Dendritic cell treated with granulocyte-macrophage colony-stimulating factor and Interleukin-4, amounts not matched to agents 40 ng/mL and 50 ng/mL, for 4 days (primary cell): ENCODE results near the gene SNTG2.
"Not testable (repeated sequence)": the region's sequence is repeated elsewhere in the genome, so short reads cannot be mapped to it uniquely, and the experiment has no call there.

Experiments used
- H3K27ac Mint-ChIP-seq: one replicate; pipeline ENCODE4 v1.8.0; 2022; ENCODE audit warnings: mild to moderate bottlenecking, mixed read lengths
- H3K27me3 Mint-ChIP-seq: one replicate; pipeline ENCODE4 v1.8.0; 2022; ENCODE audit warnings: mild to moderate bottlenecking, mixed read lengths
- H3K36me3 Mint-ChIP-seq: one replicate; pipeline ENCODE4 v1.8.0; 2022; ENCODE audit warnings: low read depth, mixed read lengths
- H3K4me1 Mint-ChIP-seq: one replicate; pipeline ENCODE4 v1.8.0; 2022; ENCODE audit warnings: low read depth, mixed read lengths
- H3K4me3 Mint-ChIP-seq: one replicate; pipeline ENCODE4 v1.8.0; 2022; ENCODE audit warnings: mild to moderate bottlenecking, moderate library complexity, mixed read lengths
- H3K9me3 Mint-ChIP-seq: one replicate; pipeline ENCODE4 v1.8.0; 2022; ENCODE audit warnings: mixed read lengths
- intact Hi-C: fragments of 100-400 bp; cut with micrococcal nuclease; formaldehyde crosslinking; loops from one replicate; pipeline ENCODE4 v1.15.0; 2022

Gene SNTG2

GRCh38 chr2:1374287-1374686, 423.6 kb downstream of the SNTG2 start:
- no peak overlapping the region for H3K27ac Mint-ChIP-seq
- no peaks in the 10 kb centered on the region for H3K36me3 Mint-ChIP-seq
- H3K4me3 Mint-ChIP-seq: no peak overlapping the region
- intact Hi-C loops: no loop called here
- H3K27me3 Mint-ChIP-seq: peaks cover 12% of the 10 kb centered on the region
- H3K4me1 Mint-ChIP-seq: no peaks in the 10 kb centered on the region
- no peaks in the 10 kb centered on the region for H3K9me3 Mint-ChIP-seq

GRCh38 chr2:1375794-1376193, 425.1 kb downstream of the SNTG2 start:
- no peaks in the 10 kb centered on the region for H3K9me3 Mint-ChIP-seq
- H3K36me3 Mint-ChIP-seq: no peaks in the 10 kb centered on the region
- H3K27me3 Mint-ChIP-seq: peaks cover 10% of the 10 kb centered on the region
- intact Hi-C loops: no loop called here
- no peaks in the 10 kb centered on the region for H3K4me1 Mint-ChIP-seq
- no peak overlapping the region for H3K27ac Mint-ChIP-seq
- no peak overlapping the region for H3K4me3 Mint-ChIP-seq

GRCh38 chr2:1377473-1377872, 426.8 kb downstream of the SNTG2 start:
- H3K27me3 Mint-ChIP-seq: peaks cover 7% of the 10 kb centered on the region
- no peaks in the 10 kb centered on the region for H3K4me1 Mint-ChIP-seq
- no peaks in the 10 kb centered on the region for H3K36me3 Mint-ChIP-seq
- H3K4me3 Mint-ChIP-seq: no peak overlapping the region
- H3K9me3 Mint-ChIP-seq: no peaks in the 10 kb centered on the region
- no peak overlapping the region for H3K27ac Mint-ChIP-seq
- intact Hi-C loops: no loop called here

GRCh38 chr2:1378456-1379150, 428.0 kb downstream of the SNTG2 start:
- intact Hi-C loops: no loop called here
- Mint-ChIP-seq H3K27me3 (peaks cover 7% of the 10 kb centered on the region), H3K9me3 (no peaks in the 10 kb centered on the region), H3K4me1 (no peaks in the 10 kb centered on the region), H3K36me3 (no peaks in the 10 kb centered on the region), H3K27ac (no peak overlapping the region), H3K4me3 (no peak overlapping the region)

GRCh38 chr2:1381644-1382043, 431.0 kb downstream of the SNTG2 start:
- Mint-ChIP-seq H3K4me3 (no peak overlapping the region), H3K9me3 (no peaks in the 10 kb centered on the region), H3K27ac (no peak overlapping the region), H3K27me3 (peaks cover 3% of the 10 kb centered on the region), H3K4me1 (no peaks in the 10 kb centered on the region), H3K36me3 (no peaks in the 10 kb centered on the region)
- intact Hi-C loops: no loop called here

GRCh38 chr2:1387954-1388725, 437.5 kb downstream of the SNTG2 start:
- H3K4me3 Mint-ChIP-seq, intact Hi-C loops, H3K4me1 Mint-ChIP-seq, H3K27me3 Mint-ChIP-seq, H3K36me3 Mint-ChIP-seq, H3K9me3 Mint-ChIP-seq, H3K27ac Mint-ChIP-seq: not testable (repeated sequence)

- intact Hi-C loops, H3K36me3 Mint-ChIP-seq, H3K4me3 Mint-ChIP-seq, H3K4me1 Mint-ChIP-seq, H3K27ac Mint-ChIP-seq, H3K9me3 Mint-ChIP-seq: not testable (repeated sequence)
- peaks cover 12% of the 10 kb centered on the region for H3K27me3 Mint-ChIP-seq
Measured at GRCh38 chr2:1390118-1390517, 439.5 kb downstream of the SNTG2 start.

GRCh38 chr2:1393321-1393720, 442.7 kb downstream of the SNTG2 start:
- Mint-ChIP-seq H3K27me3 (peaks cover 26% of the 10 kb centered on the region), H3K4me3 (no peak overlapping the region), H3K27ac (no peak overlapping the region), H3K4me1 (peaks cover 9% of the 10 kb centered on the region), H3K36me3 (no peaks in the 10 kb centered on the region), H3K9me3 (peaks cover 15% of the 10 kb centered on the region)
- intact Hi-C loops: no loop called here

- intact Hi-C loops: no loop called here
- peaks cover 25% of the 10 kb centered on the region for H3K4me1 Mint-ChIP-seq
- peaks cover 27% of the 10 kb centered on the region for H3K27me3 Mint-ChIP-seq
- no peaks in the 10 kb centered on the region for H3K36me3 Mint-ChIP-seq
- H3K9me3 Mint-ChIP-seq: peaks cover 15% of the 10 kb centered on the region
- no peak overlapping the region for H3K4me3 Mint-ChIP-seq
- H3K27ac Mint-ChIP-seq: no peak overlapping the region
Measured at GRCh38 chr2:1394709-1395408, 444.2 kb downstream of the SNTG2 start.

GRCh38 chr2:1397350-1397749, 446.7 kb downstream of the SNTG2 start:
- H3K36me3 Mint-ChIP-seq: no peaks in the 10 kb centered on the region
- peaks cover 34% of the 10 kb centered on the region for H3K4me1 Mint-ChIP-seq
- H3K27me3 Mint-ChIP-seq: peaks cover 33% of the 10 kb centered on the region
- no peak overlapping the region for H3K27ac Mint-ChIP-seq
- intact Hi-C loops: no loop called here
- H3K9me3 Mint-ChIP-seq: peaks cover 21% of the 10 kb centered on the region
- no peak overlapping the region for H3K4me3 Mint-ChIP-seq

GRCh38 chr2:1398191-1398590, 447.5 kb downstream of the SNTG2 start:
- Mint-ChIP-seq H3K27ac (no peak overlapping the region), H3K9me3 (peaks cover 18% of the 10 kb centered on the region), H3K36me3 (no peaks in the 10 kb centered on the region), H3K27me3 (peaks cover 36% of the 10 kb centered on the region), H3K4me3 (no peak overlapping the region), H3K4me1 (peaks cover 34% of the 10 kb centered on the region)
- intact Hi-C loops: no loop called here

- H3K4me3 Mint-ChIP-seq: no peak overlapping the region
- H3K36me3 Mint-ChIP-seq: no peaks in the 10 kb centered on the region
- H3K4me1 Mint-ChIP-seq: peaks cover 27% of the 10 kb centered on the region
- intact Hi-C loops: no loop called here
- no peak overlapping the region for H3K27ac Mint-ChIP-seq
- H3K27me3 Mint-ChIP-seq: peaks cover 35% of the 10 kb centered on the region
- H3K9me3 Mint-ChIP-seq: peaks cover 19% of the 10 kb centered on the region
Measured at GRCh38 chr2:1400943-1401735, 450.5 kb downstream of the SNTG2 start.

- no peak overlapping the region for H3K4me3 Mint-ChIP-seq
- intact Hi-C loops: no loop called here
- peaks cover 35% of the 10 kb centered on the region for H3K27me3 Mint-ChIP-seq
- H3K4me1 Mint-ChIP-seq: peaks cover 26% of the 10 kb centered on the region
- peaks cover 19% of the 10 kb centered on the region for H3K9me3 Mint-ChIP-seq
- no peaks in the 10 kb centered on the region for H3K36me3 Mint-ChIP-seq
- H3K27ac Mint-ChIP-seq: no peak overlapping the region
Measured at GRCh38 chr2:1402064-1402463, 451.4 kb downstream of the SNTG2 start.

GRCh38 chr2:1403565-1403964, 452.9 kb downstream of the SNTG2 start:
- peaks cover 19% of the 10 kb centered on the region for H3K9me3 Mint-ChIP-seq
- intact Hi-C loops: no loop called here
- no peaks in the 10 kb centered on the region for H3K36me3 Mint-ChIP-seq
- peaks cover 22% of the 10 kb centered on the region for H3K4me1 Mint-ChIP-seq
- H3K27ac Mint-ChIP-seq: no peak overlapping the region
- H3K27me3 Mint-ChIP-seq: peaks cover 23% of the 10 kb centered on the region
- H3K4me3 Mint-ChIP-seq: no peak overlapping the region
